ENCODE measurements around the gene TEX2. TPM values are rescaled to one million over a fixed set of nuclear protein-coding genes. Genes with fewer than 3 reads are reported as not detected.

Gene TEX2
- total and polyA plus RNA-seq, 2 experiments from 2014 or later = 26.9 to 37.0 TPM

DNA sequence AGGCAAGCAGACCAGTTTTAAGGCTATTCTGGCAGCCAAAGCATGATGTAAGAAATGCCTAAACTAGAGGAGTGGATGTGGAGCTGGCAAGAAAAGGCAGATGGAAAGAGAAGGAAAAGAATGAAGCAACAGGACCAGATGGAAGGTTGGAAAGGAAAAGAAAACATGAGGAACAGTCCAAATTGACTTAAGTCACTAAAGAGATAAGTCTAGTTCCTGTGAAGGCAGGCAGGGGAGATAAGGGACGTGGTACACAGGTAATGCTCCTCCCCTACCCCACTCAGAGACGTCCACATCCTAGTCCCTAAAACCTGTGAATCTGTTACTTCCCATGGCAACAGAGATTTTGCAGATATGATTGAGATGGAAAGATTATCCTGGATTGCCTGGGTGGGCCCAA lies 43.5 kb downstream of the TEX2 start:
- no peak for DNase-seq
- peaks cover 21% of the 10 kb centered on the region for H3F3A ChIP-seq (ENCODE audit: insufficient read depth)
- H3K27me3 ChIP-seq (replicated peaks; ENCODE audit: insufficient read depth) = no peaks in the 10 kb centered on the region
- no peaks in the 10 kb centered on the region for H3K9me3 ChIP-seq (ENCODE audit: low read depth)
- H4K20me1 ChIP-seq (ENCODE audit: insufficient read depth) = no peaks in the 10 kb centered on the region
- no peak overlapping the region for H3K4me2 ChIP-seq (ENCODE audit: unreplicated experiment)
- no peaks in the 10 kb centered on the region for H3K36me3 ChIP-seq (ENCODE audit: low read depth)
- H3K79me2 ChIP-seq (ENCODE audit: insufficient read depth) = peaks cover 86% of the 10 kb centered on the region
- H3K9me2 ChIP-seq (ENCODE audit: insufficient read depth) = no peaks in the 10 kb centered on the region
- no peak overlapping the region for H3K4me3 ChIP-seq
- H3K27ac ChIP-seq = no peak overlapping the region
- TF ChIP-seq EZH2 (IDR thresholded peaks at IDR 0.05; ENCODE audit: insufficient read depth, poor library complexity, severe bottlenecking) (no peak), EZH2phosphoT487 (IDR thresholded peaks at IDR 0.05; ENCODE audit: insufficient read depth, low read depth) (no peak)
- H2AFZ ChIP-seq = no peak overlapping the region
- 77 to 84% methylated on average over 2 of the region's 2 CpGs for WGBS, 2 experiments (ENCODE audit: low coverage in 1 of 2, low lambda C conversion rate in 2 of 2, missing lambda C conversion rate in 2 of 2)
- no peak overlapping the region for H3K9ac ChIP-seq
- H3K4me1 ChIP-seq (ENCODE audit: insufficient read depth) = peaks cover 30% of the 10 kb centered on the region
- in situ Hi-C loops (cut with MboI) = no loop called here

DNA sequence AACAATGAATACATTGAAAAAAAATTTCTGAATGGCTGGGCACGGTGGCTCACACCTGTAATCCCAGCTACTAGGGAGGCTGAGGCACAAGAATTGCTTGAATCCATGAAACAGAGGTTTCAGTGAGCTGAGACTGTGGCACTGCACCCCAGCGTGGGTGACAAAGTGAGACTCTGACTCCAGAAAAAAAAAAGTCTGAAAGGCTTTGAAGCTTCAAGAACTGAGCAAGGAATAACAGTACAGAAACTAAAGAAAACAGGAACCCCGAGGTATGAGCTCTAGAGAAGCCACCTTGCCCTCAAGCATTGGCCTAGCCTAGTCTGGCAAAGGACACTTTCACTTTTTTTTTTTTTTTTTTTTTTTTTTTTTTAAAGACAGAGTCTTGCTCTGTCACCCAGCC lies 45.0 kb downstream of the TEX2 start:
- H3K36me3 ChIP-seq (ENCODE audit: low read depth) = no peaks in the 10 kb centered on the region
- WGBS, 2 experiments (ENCODE audit: low coverage in 1 of 2, low lambda C conversion rate in 2 of 2, missing lambda C conversion rate in 2 of 2) = 72 to 74% methylated on average over 3 of the region's 3 CpGs
- TF ChIP-seq EZH2 (IDR thresholded peaks at IDR 0.05; ENCODE audit: insufficient read depth, poor library complexity, severe bottlenecking) = no peak
- TF ChIP-seq EZH2phosphoT487 (IDR thresholded peaks at IDR 0.05; ENCODE audit: insufficient read depth, low read depth) = no peak
- no peaks in the 10 kb centered on the region for H3K9me2 ChIP-seq (ENCODE audit: insufficient read depth)
- no peaks in the 10 kb centered on the region for H3K27me3 ChIP-seq (replicated peaks; ENCODE audit: insufficient read depth)
- H3K9ac ChIP-seq = no peak overlapping the region
- no peak overlapping the region for H3K27ac ChIP-seq
- H3K4me2 ChIP-seq (ENCODE audit: unreplicated experiment) = no peak overlapping the region
- peaks cover 28% of the 10 kb centered on the region for H3F3A ChIP-seq (ENCODE audit: insufficient read depth)
- H3K79me2 ChIP-seq (ENCODE audit: insufficient read depth) = peaks cover 86% of the 10 kb centered on the region
- H2AFZ ChIP-seq = no peak overlapping the region
- no peak overlapping the region for H3K4me3 ChIP-seq
- DNase-seq = no peak
- peaks cover 37% of the 10 kb centered on the region for H3K4me1 ChIP-seq (ENCODE audit: insufficient read depth)
- no peaks in the 10 kb centered on the region for H4K20me1 ChIP-seq (ENCODE audit: insufficient read depth)
- in situ Hi-C loops (cut with MboI) = no loop called here
- no peaks in the 10 kb centered on the region for H3K9me3 ChIP-seq (ENCODE audit: low read depth)

DNA sequence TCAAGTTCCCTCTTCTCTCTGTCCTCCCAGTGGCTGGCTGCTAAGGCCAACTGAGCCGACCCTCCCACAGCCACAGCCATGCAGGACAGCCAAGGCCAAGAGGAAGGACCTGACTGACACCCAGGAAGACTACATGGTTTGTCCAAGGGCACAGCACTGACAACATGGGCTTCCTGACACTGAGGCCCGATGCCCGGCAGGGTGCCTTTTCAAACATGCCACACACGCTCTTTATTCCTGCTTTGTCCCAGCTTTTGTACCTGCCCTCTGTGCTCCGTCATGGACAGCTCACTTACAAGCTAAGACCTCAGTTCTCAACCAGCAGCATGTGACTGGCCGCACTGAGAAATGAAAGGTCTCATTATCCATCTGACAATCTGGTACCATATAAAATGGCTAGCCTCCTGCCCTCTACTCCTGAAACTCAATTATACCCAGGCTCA lies 45.8 kb downstream of the TEX2 start:
- Histone ChIP-seq H3K27me3 (replicated peaks; ENCODE audit: insufficient read depth) (no peaks in the 10 kb centered on the region), H3K4me3 (no peak overlapping the region), H3K9me2 (ENCODE audit: insufficient read depth) (no peaks in the 10 kb centered on the region), H3K27ac (no peak overlapping the region), H3K9me3 (ENCODE audit: low read depth) (no peaks in the 10 kb centered on the region), H3K79me2 (ENCODE audit: insufficient read depth) (peaks cover 85% of the 10 kb centered on the region), H3K36me3 (ENCODE audit: low read depth) (no peaks in the 10 kb centered on the region), H3K4me1 (ENCODE audit: insufficient read depth) (peaks cover 45% of the 10 kb centered on the region), H4K20me1 (ENCODE audit: insufficient read depth) (no peaks in the 10 kb centered on the region), H3K4me2 (ENCODE audit: unreplicated experiment) (no peak overlapping the region), H2AFZ (no peak overlapping the region), H3F3A (ENCODE audit: insufficient read depth) (peaks cover 36% of the 10 kb centered on the region), H3K9ac (no peak overlapping the region)
- in situ Hi-C loops (cut with MboI) = no loop called here
- no peak for DNase-seq
- WGBS, 2 experiments (ENCODE audit: low coverage in 1 of 2, low lambda C conversion rate in 2 of 2, missing lambda C conversion rate in 2 of 2) = 88 to 93% methylated on average over 6 of the region's 6 CpGs
- no peak for TF ChIP-seq EZH2phosphoT487 (IDR thresholded peaks at IDR 0.05; ENCODE audit: insufficient read depth, low read depth)
- TF ChIP-seq EZH2 (IDR thresholded peaks at IDR 0.05; ENCODE audit: insufficient read depth, poor library complexity, severe bottlenecking) = no peak

DNA sequence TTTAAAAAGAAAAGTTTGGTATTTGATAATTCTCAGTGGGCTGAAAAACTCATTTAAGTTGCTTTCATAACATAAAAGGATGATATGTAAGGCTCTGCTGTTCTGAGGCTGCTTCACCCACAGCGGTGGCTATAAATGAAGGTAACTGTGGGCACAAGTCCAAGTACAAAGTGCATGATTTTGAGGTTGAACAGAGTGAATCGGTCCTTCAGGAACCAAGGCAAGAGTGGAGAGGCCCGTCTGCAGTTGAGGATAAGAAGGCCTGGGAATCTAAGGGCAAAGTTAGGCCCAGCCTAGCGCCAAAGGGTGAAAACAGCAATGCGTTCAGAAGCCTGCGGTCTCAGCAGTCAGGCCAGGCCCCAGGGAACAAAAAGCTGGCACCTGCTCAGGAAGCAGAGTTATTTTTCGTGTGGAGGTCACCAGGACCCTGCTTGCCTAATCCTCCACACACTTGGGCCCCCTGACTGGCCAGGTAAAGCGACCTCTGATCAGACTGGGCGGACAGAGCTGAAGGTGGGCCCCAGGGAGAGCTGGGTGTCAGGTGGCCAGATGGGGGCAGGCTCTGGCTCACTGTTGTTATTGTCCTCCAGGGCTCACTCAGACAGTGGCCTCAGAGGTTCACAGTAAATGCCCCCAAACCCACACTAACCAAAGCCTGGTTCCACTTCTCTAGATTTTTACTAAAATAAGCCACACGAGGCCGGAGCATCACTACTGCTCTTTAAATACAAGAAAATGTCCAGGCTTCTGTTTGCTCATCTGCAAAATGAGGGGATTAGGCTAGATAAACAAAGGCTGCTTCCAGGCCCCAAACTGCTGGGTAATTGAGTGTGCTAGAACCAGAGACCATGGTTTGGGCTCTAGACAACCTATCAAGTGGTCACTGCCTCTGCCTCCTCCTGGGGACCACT lies 46.5 kb downstream of the TEX2 start:
- Histone ChIP-seq H3F3A (ENCODE audit: insufficient read depth) (peaks cover 43% of the 10 kb centered on the region), H3K27me3 (replicated peaks; ENCODE audit: insufficient read depth) (no peaks in the 10 kb centered on the region), H4K20me1 (ENCODE audit: insufficient read depth) (no peaks in the 10 kb centered on the region), H3K9ac (peak overlapping the region; percentile 1; the same call in 1 of the 2 replicates), H3K27ac (peak overlapping the region; percentile 37), H3K4me3 (0 out of 2 replicates have a peak overlapping the region, but pooled peaks have one; percentile 6), H3K4me2 (ENCODE audit: unreplicated experiment) (peak overlapping the region; percentile 57), H3K36me3 (ENCODE audit: low read depth) (no peaks in the 10 kb centered on the region), H3K79me2 (ENCODE audit: insufficient read depth) (peaks cover 78% of the 10 kb centered on the region), H3K4me1 (ENCODE audit: insufficient read depth) (peaks cover 52% of the 10 kb centered on the region), H3K9me2 (ENCODE audit: insufficient read depth) (no peaks in the 10 kb centered on the region), H3K9me3 (ENCODE audit: low read depth) (no peaks in the 10 kb centered on the region), H2AFZ (no peak overlapping the region)
- TF ChIP-seq EZH2 (IDR thresholded peaks at IDR 0.05; ENCODE audit: insufficient read depth, poor library complexity, severe bottlenecking) (no peak), EZH2phosphoT487 (IDR thresholded peaks at IDR 0.05; ENCODE audit: insufficient read depth, low read depth) (no peak)
- in situ Hi-C loops (cut with MboI) = no loop called here
- 69 to 70% methylated on average over 11 of the region's 11 CpGs for whole genome bisulfite sequencing, 2 experiments (ENCODE audit: low coverage in 1 of 2, low lambda C conversion rate in 2 of 2, missing lambda C conversion rate in 2 of 2)
- DNase-seq = peak; percentile 25

Data from GM23248 (cell line).